ENCODE results near the gene UCP1.
"Not testable (repeated sequence)": the region's sequence is repeated elsewhere in the genome, so short reads cannot be mapped to it uniquely, and the experiment has no call there.

Gene UCP1

DNA sequence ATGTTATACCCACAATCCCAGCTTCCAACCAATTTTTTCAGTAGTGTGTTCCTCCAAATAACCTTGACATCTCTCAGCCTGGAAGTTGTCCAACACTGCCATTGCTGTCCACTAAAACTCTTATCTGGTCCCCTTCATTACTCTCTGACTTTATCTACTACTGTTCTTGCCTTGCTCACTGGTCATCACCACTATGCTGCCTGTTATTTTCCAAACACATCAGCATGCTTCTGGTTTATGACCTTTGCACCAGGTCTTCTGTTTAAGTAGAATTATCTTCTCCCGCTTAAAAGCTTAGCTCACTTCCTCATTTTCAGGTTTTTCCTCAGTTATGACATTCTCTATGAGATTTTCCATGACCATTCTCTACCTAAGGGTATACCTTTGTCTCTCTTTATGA, 39.3 kb downstream of the UCP1 start:
- DNase-seq, result no peak

DNA sequence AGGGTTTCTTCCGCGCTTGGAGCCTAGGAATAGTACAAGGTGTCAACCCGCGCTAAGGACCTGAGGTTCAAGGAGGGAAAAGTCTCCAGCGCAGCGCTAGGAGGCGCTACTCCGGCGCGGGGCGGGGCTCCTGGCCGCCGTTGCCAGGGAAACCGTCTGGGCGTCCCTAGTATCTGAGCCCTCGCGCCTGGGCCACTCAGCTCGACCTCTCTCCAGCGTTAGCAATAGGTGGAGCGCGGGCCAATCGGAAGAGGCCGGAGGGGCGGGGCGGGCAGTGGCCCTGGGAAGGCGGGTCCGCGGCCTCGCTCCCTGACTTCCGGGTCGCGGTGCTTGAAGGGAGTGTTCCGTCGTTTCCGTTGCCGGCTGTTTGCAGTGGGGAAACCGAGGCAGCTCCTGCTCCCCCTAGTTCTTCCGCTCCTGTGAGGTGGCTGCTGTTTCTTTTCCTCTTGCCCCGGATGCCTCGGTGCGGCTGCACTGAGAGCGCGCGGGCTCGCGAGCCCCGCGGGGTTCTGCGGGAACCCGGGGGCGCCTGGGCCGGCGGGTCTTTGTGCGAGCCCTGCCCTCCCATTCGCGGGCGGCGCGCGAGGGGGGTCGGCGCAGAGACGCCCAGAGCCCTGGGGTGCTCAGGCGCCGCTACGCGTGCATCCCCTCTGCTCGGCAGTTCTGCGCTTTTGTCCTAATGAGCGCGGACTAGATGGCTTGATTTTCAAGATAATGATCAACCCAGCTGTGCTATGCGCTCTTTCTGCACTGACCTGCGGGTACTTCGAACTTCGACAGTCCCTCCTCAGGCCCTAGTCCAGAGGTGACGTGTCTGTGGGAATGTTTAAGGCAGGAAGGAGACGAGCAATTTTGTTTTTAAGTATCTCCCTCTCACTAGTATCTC, 44.7 kb downstream of the UCP1 start, which contains the start of gene ELMOD2:
ELMOD2 (plus strand) TSS at position 312 of the 886 bp plus-strand sequence. CDS start 1,261 bp downstream, outside the sequence.
- DNase-seq, result peak; percentile 98

DNA sequence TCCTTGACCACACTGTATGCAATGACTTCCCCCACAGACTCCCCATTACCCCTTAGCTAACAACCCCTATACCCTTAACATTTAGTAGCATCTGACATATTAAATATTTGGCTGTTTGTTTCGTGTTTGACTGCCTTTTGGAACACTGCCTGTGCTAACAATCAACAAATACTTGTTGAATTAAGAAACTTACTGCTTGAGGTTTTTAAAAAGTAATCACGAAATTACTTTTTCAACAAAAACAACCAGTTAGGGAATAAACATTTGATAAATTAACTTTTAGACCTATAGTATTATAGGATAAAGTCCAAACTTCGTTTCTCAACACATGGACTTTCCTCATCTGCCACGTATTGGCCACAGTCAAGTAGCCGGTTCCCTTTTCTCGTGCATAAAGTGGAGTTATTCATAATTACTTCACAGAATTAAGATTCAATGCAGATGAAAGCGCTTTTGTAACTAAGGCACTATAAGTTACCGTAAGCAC, 45.3 kb downstream of the UCP1 start:
- no peak for DNase-seq

DNA sequence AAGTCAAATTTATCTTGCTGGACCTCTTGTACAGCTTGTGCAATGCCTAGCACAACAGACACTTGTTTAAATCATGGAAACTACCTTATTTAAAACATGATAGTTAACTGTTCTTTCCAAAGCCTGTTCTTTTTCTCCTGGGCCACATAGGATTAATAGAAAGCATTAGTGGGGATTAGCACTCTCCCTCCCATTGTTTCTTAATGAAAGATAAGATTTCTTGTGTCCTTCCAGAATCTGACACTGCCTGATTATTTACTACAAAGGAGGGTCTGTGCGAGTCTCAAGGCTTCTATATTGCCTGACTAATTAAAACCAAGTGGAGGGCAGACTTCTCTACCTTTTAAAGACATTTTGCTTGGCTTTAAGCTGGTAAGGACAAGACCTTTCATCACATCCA, 53.3 kb downstream of the UCP1 start:
- no peak for DNase-seq

DNA sequence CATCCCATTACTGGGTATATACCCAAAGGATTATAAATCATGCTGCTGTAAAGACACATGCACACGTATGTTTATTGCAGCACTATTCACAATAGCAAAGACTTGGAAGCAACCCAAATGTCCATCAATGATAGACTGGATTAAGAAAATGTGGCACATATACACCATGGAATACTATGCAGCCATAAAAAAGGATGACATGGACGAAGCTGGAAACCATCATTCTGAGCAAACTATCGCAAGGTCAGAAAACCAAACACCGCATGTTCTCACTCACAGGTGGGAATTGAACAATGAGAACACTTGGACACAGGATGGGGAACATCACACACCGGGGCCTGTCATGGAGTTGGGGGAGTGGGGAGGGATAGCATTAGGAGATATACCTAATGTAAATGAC, 55.0 kb downstream of the UCP1 start:
- not testable (repeated sequence) for DNase-seq

Measured in stimulated activated CD4-positive, alpha-beta T cell treated with anti-CD3 and anti-CD28 coated beads, Interleukin-4, amount 100 ng/mL, for 1 hour (primary cell).